Liver (tissue), 9 donors: Measurements from ENCODE around the gene TREM2. TPM values are rescaled to one million over a fixed set of nuclear protein-coding genes. Genes with fewer than 3 reads are reported as not detected.
"Not testable (repeated sequence)": the region's sequence is repeated elsewhere in the genome, so short reads cannot be mapped to it uniquely, and the experiment has no call there.

Experiments used
- DNase-seq: peaks from one replicate; pipeline ENCODE4 v3.0.0-alpha.2; 2017; ENCODE audit warnings: low spot score
- H3K27ac ChIP-seq, 2 donors: one replicate each; pipeline ENCODE4 v1.7.0; 2013; ENCODE audit warnings: inconsistent platforms in 2 of 2, low read length in 2 of 2, control low read depth in 1 of 2, low read depth in 1 of 2, mild to moderate bottlenecking in 1 of 2
- H3K27me3 ChIP-seq, 4 donors: one replicate each; pipeline versions ENCODE4 v1.6.1 to v1.7.0; 2013; ENCODE audit warnings: low read length in 3 of 4, inconsistent platforms in 1 of 4, mild to moderate bottlenecking in 1 of 4, moderate library complexity in 1 of 4; ENCODE audit not compliant: control insufficient read depth in 4 of 4, insufficient read depth in 4 of 4
- H3K36me3 ChIP-seq, 4 donors: one replicate each; pipeline versions ENCODE4 v1.6.1 to v1.7.0; 2013; ENCODE audit warnings: low read length in 3 of 4, mild to moderate bottlenecking in 3 of 4, low read depth in 1 of 4, moderate library complexity in 1 of 4; ENCODE audit not compliant: control insufficient read depth in 4 of 4, insufficient read depth in 3 of 4
- H3K4me1 ChIP-seq, 4 donors: one replicate each; pipeline versions ENCODE4 v1.6.1 to v1.7.0; 2013; ENCODE audit warnings: low read length in 3 of 4, mild to moderate bottlenecking in 3 of 4, moderate library complexity in 1 of 4; ENCODE audit not compliant: control insufficient read depth in 4 of 4, insufficient read depth in 4 of 4
- H3K4me3 ChIP-seq, 3 donors: one replicate each; pipeline versions ENCODE4 v1.6.1 to v1.7.0; 2013; ENCODE audit warnings: low read length in 3 of 3, control low read depth in 1 of 3, low read depth in 1 of 3, mild to moderate bottlenecking in 1 of 3
- H3K9ac ChIP-seq, 2 donors: one replicate each; pipeline ENCODE4 v1.7.0; 2013; ENCODE audit warnings: low read length in 2 of 2, mild to moderate bottlenecking in 2 of 2, moderate library complexity in 2 of 2, control low read depth in 1 of 2, low read depth in 1 of 2
- H3K9me3 ChIP-seq, 4 donors: one replicate each; pipeline versions ENCODE4 v1.6.1 to v1.7.0; 2013; ENCODE audit warnings: low read length in 3 of 4; ENCODE audit not compliant: control insufficient read depth in 4 of 4
- FOXA1 ChIP-seq: IDR thresholded peaks from 2 replicates; pipeline ENCODE4 v1.6.1; 2016; ENCODE audit warnings: antibody characterized with exemption
- HNF4A ChIP-seq, 2 donors: conservative IDR thresholded peaks; 2 replicates each; pipeline ENCODE4 v1.6.1; 2016; ENCODE audit warnings: antibody characterized with exemption in 2 of 2, mild to moderate bottlenecking in 2 of 2
- JUND ChIP-seq, 2 donors: IDR thresholded peaks; 2 replicates each; pipeline ENCODE4 v1.6.1; 2016; ENCODE audit warnings: antibody characterized with exemption in 2 of 2
- NR2F2 ChIP-seq: IDR thresholded peaks from 2 replicates; pipeline ENCODE4 v1.6.1; 2016; ENCODE audit warnings: antibody characterized with exemption
- RAD21 ChIP-seq, 2 donors: IDR thresholded peaks; 2 replicates each; pipeline ENCODE4 v1.6.1; 2016; ENCODE audit warnings: antibody characterized with exemption in 2 of 2, mild to moderate bottlenecking in 2 of 2
- RXRA ChIP-seq, 2 donors: IDR thresholded peaks; 2 replicates each; pipeline ENCODE4 v1.6.1; 2017 to 2018; ENCODE audit warnings: antibody characterized with exemption in 2 of 2, mild to moderate bottlenecking in 1 of 2
- SP1 ChIP-seq: IDR thresholded peaks from 2 replicates; pipeline ENCODE4 v1.6.1; 2018; ENCODE audit warnings: antibody characterized with exemption, mild to moderate bottlenecking
- TAF1 ChIP-seq: conservative IDR thresholded peaks from 2 replicates; pipeline ENCODE4 v1.6.1; 2016; ENCODE audit warnings: antibody characterized with exemption, mild to moderate bottlenecking
- YY1 ChIP-seq: IDR thresholded peaks from 2 replicates; pipeline ENCODE4 v1.6.1; 2016; ENCODE audit warnings: antibody characterized with exemption, mild to moderate bottlenecking
- WGBS: extraction: QIAGEN DNeasy Blood & Tissue Kit; methylation state at CpG from one replicate; pipeline ENCODE4 v1.1.7; 2013; 5-methylcytosine and 5-hydroxymethylcytosine counted together
- polyA plus RNA-seq, 2 donors: library from polyadenylated mRNA; stranded (reverse) in 1 of 2; unstranded in 1 of 2; fragments of 200-250 nt in 1 of 2; fragments of >200 nt in 1 of 2; fragmentation: Nextera tagmentation in 1 of 2; extraction: Ambion mirVana in 1 of 2; gene quantifications; one replicate each; pipeline versions ENCODE4 v1.2.1 to v1.2.3, GENCODE V29; 2013 to 2015
- total RNA-seq, 2 donors: library from RNA; depleted of rRNA; stranded (reverse); fragments of >200 nt; gene quantifications; one replicate each; pipeline ENCODE4 v1.2.3, GENCODE V29; 2014
- TF ChIP-seq, protein P1 (sequence below): IDR thresholded peaks from 2 replicates; pipeline ENCODE4 v1.6.1; 2016; ENCODE audit warnings: antibody characterized with exemption
- TF ChIP-seq, protein P2 (sequence below): IDR thresholded peaks from 2 replicates; pipeline ENCODE4 v1.6.1; 2016; ENCODE audit warnings: antibody characterized with exemption
- TF ChIP-seq, protein P3 (sequence below): IDR thresholded peaks from 2 replicates; pipeline ENCODE4 v1.6.1; 2016; ENCODE audit warnings: antibody characterized with exemption, mild to moderate bottlenecking
- TF ChIP-seq, protein P4 (sequence below): IDR thresholded peaks from 2 replicates; pipeline ENCODE4 v1.6.1; 2016; ENCODE audit warnings: antibody characterized with exemption
- donor health status: healthy.
- donor health status: healthy.
- donor health status: healthy.
- donor health status: healthy.
- donor health status: healthy.

The TREM2 gene
- total and polyA plus RNA-seq, 4 donors, result 0.18 to 0.90 TPM; not detected in 2

DNA sequence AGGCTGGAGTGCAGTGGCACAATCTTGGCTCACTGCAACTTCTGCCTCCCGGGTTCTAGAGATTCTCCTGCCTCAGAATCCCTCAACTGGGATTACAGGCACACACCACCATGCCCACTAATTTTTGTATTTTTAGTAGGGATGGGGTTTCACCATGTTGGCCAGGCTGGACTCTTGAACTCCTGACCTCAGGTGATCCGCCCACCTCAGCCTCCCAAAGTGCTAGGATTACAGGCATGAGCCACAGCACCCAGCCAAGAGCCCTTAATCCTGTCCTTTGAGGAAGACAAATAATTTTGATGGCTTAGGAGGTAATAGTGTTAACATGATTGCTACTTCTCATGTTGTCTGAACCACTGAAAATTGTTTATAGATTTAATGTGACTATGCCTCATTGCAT lies 47.9 kb downstream of the TREM2 start:
- H3K36me3 ChIP-seq, DNase-seq, H3K9ac ChIP-seq, H3K9me3 ChIP-seq, H3K4me3 ChIP-seq, H3K27ac ChIP-seq, H3K4me1 ChIP-seq, H3K27me3 ChIP-seq: not testable (repeated sequence)
- 79% methylated on average over 2 of the region's 2 CpGs for WGBS
- TF ChIP-seq HNF4A (conservative IDR thresholded peaks at IDR 0.05), result peak; percentile 44 to 56
- TF ChIP-seq RXRA (IDR thresholded peaks at IDR 0.05), result peak; percentile 23 to 27

DNA sequence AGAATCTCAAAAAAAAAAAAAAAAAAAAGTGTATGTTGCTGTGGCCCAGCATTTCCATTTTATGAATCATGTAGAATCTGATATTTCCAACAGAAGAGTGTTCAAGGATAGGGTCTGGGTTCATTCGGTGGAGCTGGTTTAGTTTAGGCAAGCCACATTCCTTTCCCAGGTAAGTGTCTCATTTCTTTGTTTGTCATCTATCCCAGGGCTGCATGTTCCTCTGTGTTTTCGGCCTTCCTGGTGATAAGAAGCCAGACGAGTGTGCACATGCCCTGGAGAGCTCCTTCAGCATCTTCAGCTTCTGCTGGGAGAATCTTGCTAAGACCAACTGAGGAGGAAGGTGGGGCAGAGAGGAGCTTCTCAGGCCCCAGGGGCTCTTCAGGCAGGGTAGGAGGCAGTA lies 51.9 kb downstream of the TREM2 start:
- Histone ChIP-seq H3K36me3 (peaks cover 0 to 2% (median 0%) of the 10 kb centered on the region in 4 donors), H3K27ac (no peak overlapping the region), H3K4me3 (no peak overlapping the region), H3K9ac (no peak overlapping the region), H3K9me3 (no peaks in the 10 kb centered on the region), H3K4me1 (no peaks in the 10 kb centered on the region), H3K27me3 (no peaks in the 10 kb centered on the region)
- WGBS, result 91% methylated on average over 3 of the region's 3 CpGs
- no peak for DNase-seq
- TF ChIP-seq SP1 (no peak), JUND (IDR thresholded peaks at IDR 0.05) (no peak), RXRA (IDR thresholded peaks at IDR 0.05) (no peak), RAD21 (IDR thresholded peaks at IDR 0.05) (no peak), FOXA1 (no peak), NR2F2 (no peak), HNF4A (conservative IDR thresholded peaks at IDR 0.05) (no peak), YY1 (no peak), TAF1 (no peak)
- TF ChIP-seq, protein P1, sequence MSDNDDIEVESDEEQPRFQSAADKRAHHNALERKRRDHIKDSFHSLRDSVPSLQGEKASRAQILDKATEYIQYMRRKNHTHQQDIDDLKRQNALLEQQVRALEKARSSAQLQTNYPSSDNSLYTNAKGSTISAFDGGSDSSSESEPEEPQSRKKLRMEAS, result no peak
- TF ChIP-seq, protein P2, sequence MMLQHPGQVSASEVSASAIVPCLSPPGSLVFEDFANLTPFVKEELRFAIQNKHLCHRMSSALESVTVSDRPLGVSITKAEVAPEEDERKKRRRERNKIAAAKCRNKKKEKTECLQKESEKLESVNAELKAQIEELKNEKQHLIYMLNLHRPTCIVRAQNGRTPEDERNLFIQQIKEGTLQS, result no peak
- TF ChIP-seq, protein P3, sequence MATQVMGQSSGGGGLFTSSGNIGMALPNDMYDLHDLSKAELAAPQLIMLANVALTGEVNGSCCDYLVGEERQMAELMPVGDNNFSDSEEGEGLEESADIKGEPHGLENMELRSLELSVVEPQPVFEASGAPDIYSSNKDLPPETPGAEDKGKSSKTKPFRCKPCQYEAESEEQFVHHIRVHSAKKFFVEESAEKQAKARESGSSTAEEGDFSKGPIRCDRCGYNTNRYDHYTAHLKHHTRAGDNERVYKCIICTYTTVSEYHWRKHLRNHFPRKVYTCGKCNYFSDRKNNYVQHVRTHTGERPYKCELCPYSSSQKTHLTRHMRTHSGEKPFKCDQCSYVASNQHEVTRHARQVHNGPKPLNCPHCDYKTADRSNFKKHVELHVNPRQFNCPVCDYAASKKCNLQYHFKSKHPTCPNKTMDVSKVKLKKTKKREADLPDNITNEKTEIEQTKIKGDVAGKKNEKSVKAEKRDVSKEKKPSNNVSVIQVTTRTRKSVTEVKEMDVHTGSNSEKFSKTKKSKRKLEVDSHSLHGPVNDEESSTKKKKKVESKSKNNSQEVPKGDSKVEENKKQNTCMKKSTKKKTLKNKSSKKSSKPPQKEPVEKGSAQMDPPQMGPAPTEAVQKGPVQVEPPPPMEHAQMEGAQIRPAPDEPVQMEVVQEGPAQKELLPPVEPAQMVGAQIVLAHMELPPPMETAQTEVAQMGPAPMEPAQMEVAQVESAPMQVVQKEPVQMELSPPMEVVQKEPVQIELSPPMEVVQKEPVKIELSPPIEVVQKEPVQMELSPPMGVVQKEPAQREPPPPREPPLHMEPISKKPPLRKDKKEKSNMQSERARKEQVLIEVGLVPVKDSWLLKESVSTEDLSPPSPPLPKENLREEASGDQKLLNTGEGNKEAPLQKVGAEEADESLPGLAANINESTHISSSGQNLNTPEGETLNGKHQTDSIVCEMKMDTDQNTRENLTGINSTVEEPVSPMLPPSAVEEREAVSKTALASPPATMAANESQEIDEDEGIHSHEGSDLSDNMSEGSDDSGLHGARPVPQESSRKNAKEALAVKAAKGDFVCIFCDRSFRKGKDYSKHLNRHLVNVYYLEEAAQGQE, result no peak
- TF ChIP-seq, protein P4, sequence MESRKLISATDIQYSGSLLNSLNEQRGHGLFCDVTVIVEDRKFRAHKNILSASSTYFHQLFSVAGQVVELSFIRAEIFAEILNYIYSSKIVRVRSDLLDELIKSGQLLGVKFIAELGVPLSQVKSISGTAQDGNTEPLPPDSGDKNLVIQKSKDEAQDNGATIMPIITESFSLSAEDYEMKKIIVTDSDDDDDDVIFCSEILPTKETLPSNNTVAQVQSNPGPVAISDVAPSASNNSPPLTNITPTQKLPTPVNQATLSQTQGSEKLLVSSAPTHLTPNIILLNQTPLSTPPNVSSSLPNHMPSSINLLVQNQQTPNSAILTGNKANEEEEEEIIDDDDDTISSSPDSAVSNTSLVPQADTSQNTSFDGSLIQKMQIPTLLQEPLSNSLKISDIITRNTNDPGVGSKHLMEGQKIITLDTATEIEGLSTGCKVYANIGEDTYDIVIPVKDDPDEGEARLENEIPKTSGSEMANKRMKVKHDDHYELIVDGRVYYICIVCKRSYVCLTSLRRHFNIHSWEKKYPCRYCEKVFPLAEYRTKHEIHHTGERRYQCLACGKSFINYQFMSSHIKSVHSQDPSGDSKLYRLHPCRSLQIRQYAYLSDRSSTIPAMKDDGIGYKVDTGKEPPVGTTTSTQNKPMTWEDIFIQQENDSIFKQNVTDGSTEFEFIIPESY, result no peak

Other genes starting within 250 kb of the TREM2 start
- gene UNC5CL, start 123.9 kb downstream of the TREM2 start, total RNA-seq, result 10 to 100 TPM; 16.2 to 41.9 TPM
- gene UNC5CL, start 123.9 kb downstream of the TREM2 start, polyA plus RNA-seq, result 10 to 100 TPM in 1 of 2 donors, 1 to 10 TPM in 1; 4.7 to 18.2 TPM
- 10 to 100 TPM in 1 of 2 donors, under 1 TPM in 1; 0.25 to 64.9 TPM for gene TSPO2, start 120.6 kb downstream of the TREM2 start, total RNA-seq
- gene TSPO2, start 120.6 kb downstream of the TREM2 start, polyA plus RNA-seq, result under 1 TPM; 0.39 to 0.46 TPM
- gene APOBEC2, start 109.9 kb downstream of the TREM2 start, total RNA-seq, result 1 to 10 TPM in 1 of 2 donors, not detected in 1; 1.6 TPM
- 1 to 10 TPM in 1 of 2 donors, not detected in 1; 2.3 TPM for gene APOBEC2, start 109.9 kb downstream of the TREM2 start, polyA plus RNA-seq
- 10 to 100 TPM; 20.1 to 25.1 TPM for gene OARD1, start 90.8 kb downstream of the TREM2 start, total RNA-seq
- 10 to 100 TPM; 20.9 to 28.6 TPM for gene OARD1, start 90.8 kb downstream of the TREM2 start, polyA plus RNA-seq
- 10 to 100 TPM; 15.1 to 28.4 TPM for gene NFYA, start 90.1 kb downstream of the TREM2 start, total RNA-seq
- gene NFYA, start 90.1 kb downstream of the TREM2 start, polyA plus RNA-seq, result 1 to 10 TPM; 2.2 to 5.1 TPM
- gene TREML1, start 8.8 kb downstream of the TREM2 start, total RNA-seq, result 1 to 10 TPM in 1 of 2 donors, under 1 TPM in 1; 0.08 to 4.5 TPM
- under 1 TPM in 1 of 2 donors, not detected in 1; 0.12 TPM for gene TREML1, start 8.8 kb downstream of the TREM2 start, polyA plus RNA-seq
- gene TREML2, start 38.0 kb upstream of the TREM2 start, total RNA-seq, result 1 to 10 TPM in 1 of 2 donors, under 1 TPM in 1; 0.42 to 9.8 TPM
- under 1 TPM; 0.03 to 0.04 TPM for gene TREML2, start 38.0 kb upstream of the TREM2 start, polyA plus RNA-seq
- under 1 TPM in 1 of 2 donors, not detected in 1; 0.08 TPM for gene TREML4, start 65.2 kb upstream of the TREM2 start, total RNA-seq
- gene TREML4, start 65.2 kb upstream of the TREM2 start, polyA plus RNA-seq, result under 1 TPM in 1 of 2 donors, not detected in 1; 0.31 TPM
- 1 to 10 TPM in 1 of 2 donors, under 1 TPM in 1; 0.09 to 1.3 TPM for gene TREM1, start 123.6 kb upstream of the TREM2 start, total RNA-seq
- gene TREM1, start 123.6 kb upstream of the TREM2 start, polyA plus RNA-seq, result under 1 TPM; 0.32 to 0.43 TPM
- not detected for gene NCR2, start 172.5 kb upstream of the TREM2 start, total RNA-seq
- not detected for gene NCR2, start 172.5 kb upstream of the TREM2 start, polyA plus RNA-seq